ENCODE data around the gene PALLD. TPM values are rescaled to one million over a fixed set of nuclear protein-coding genes. Genes with fewer than 3 reads are reported as not detected.

PALLD gene
- total and polyA plus RNA-seq, 2 of the 8 experiments (the other 6 are each of a cell fraction or from before 2014, with no cell fraction given), result 10.5 to 25.0 TPM

- TF ChIP-seq CHD7 (IDR thresholded peaks at IDR 0.05; ENCODE audit: insufficient replicate concordance, low read length) (no peak), CEBPB (IDR thresholded peaks at IDR 0.05; ENCODE audit: low read depth, low read length) (no peak)
Measured at GRCh38 chr4:168723020-168723419, 226.2 kb downstream of the PALLD start (continued).

Measured in H1 (cell line).